PC-3 (cell line): ENCODE results near the gene NHP2. TPM values are rescaled to one million over a fixed set of nuclear protein-coding genes. Genes with fewer than 3 reads are reported as not detected.

Source experiments
- ATAC-seq: fragments of 200-7000 bp; cut with Tn5 transposase; 2 replicates; pipeline ENCODE4 v1.9.1; 2020; ENCODE audit warnings: mild to moderate bottlenecking, moderate library complexity
- BruUV-seq: library from RNA; stranded (reverse); fragments of 400-500 nt; replicated peaks from 2 replicates; lab custom pipeline; 2021; lab: Mats Ljungman, UMichigan
- CTCF ChIA-PET: fragments of 300-600 bp; sonication (Branson Sonifier 250); formaldehyde crosslinking; loops from one replicate; lab custom pipeline; 2022; ENCODE audit warnings: antibody characterized with exemption; lab: Charles Lee
- POLR2A ChIA-PET: fragments of 300-600 bp; sonication (Branson Sonifier 250); formaldehyde crosslinking; loops from one replicate; lab custom pipeline; 2022; ENCODE audit warnings: antibody characterized with exemption; ENCODE audit not compliant: unreplicated experiment; lab: Charles Lee
- DNase-seq: peaks from one replicate; pipeline ENCODE4 v3.0.0-alpha.2; 2015
- H2AFZ ChIP-seq: fragments of 300-600 bp; sonication (generic); 2 replicates; pipeline ENCODE4 v1.6.0; 2016; ENCODE audit warnings: antibody characterized with exemption, low read length
- H3F3A ChIP-seq: fragments of 300-600 bp; sonication (generic); one replicate; pipeline ENCODE4 v1.6.0; 2017; ENCODE audit warnings: antibody characterized with exemption, low read length, control low read depth, mild to moderate bottlenecking; ENCODE audit not compliant: unreplicated experiment
- H3K27ac ChIP-seq: fragments of 300-600 bp; sonication (generic); 2 replicates; pipeline ENCODE4 v1.5.1; 2016; ENCODE audit warnings: mild to moderate bottlenecking, low read length
- H3K27me3 ChIP-seq: fragments of 300-600 bp; sonication (generic); 2 replicates; pipeline ENCODE4 v1.6.1; 2016; ENCODE audit warnings: low read length, mixed read lengths
- H3K36me3 ChIP-seq: fragments of 300-600 bp; sonication (generic); 2 replicates; pipeline ENCODE4 v1.6.1; 2016; ENCODE audit warnings: low read depth, mixed run types, low read length, mixed read lengths
- H3K4me1 ChIP-seq: fragments of 300-600 bp; sonication (generic); 2 replicates; pipeline ENCODE4 v1.5.1; 2016; ENCODE audit warnings: low read length; ENCODE audit not compliant: insufficient read depth
- H3K4me2 ChIP-seq: fragments of 300-600 bp; sonication (generic); 2 replicates; pipeline ENCODE4 v1.6.0; 2016; ENCODE audit warnings: low read length
- H3K4me3 ChIP-seq: fragments of 300-600 bp; sonication (generic); 2 replicates; pipeline ENCODE4 v1.5.1; 2016; ENCODE audit warnings: mild to moderate bottlenecking, low read length, mixed read lengths
- H3K79me2 ChIP-seq: fragments of 300-600 bp; sonication (generic); 2 replicates; pipeline ENCODE4 v1.6.1; 2017; ENCODE audit warnings: low read length, mixed read lengths
- H3K9ac ChIP-seq: fragments of 300-600 bp; sonication (generic); 2 replicates; pipeline ENCODE4 v1.6.0; 2016; ENCODE audit warnings: mild to moderate bottlenecking, low read length
- H3K9me2 ChIP-seq: fragments of 300-600 bp; sonication (generic); replicated peaks from 2 replicates; pipeline ENCODE4 v1.6.1; 2016; ENCODE audit warnings: mixed run types, low read length, mixed read lengths
- H3K9me3 ChIP-seq: fragments of 300-600 bp; sonication (generic); 2 replicates; pipeline ENCODE4 v1.6.1; 2016; ENCODE audit warnings: low read length, mixed read lengths
- H4K20me1 ChIP-seq: fragments of 300-600 bp; sonication (generic); 2 replicates; pipeline ENCODE4 v1.6.1; 2016; ENCODE audit warnings: low read length, mixed read lengths
- CTCF ChIP-seq: fragments of 300-600 bp; sonication (generic); conservative IDR thresholded peaks from 2 replicates; pipeline ENCODE4 v1.5.1; 2017; ENCODE audit warnings: antibody characterized with exemption, low read depth, mild to moderate bottlenecking, low read length
- EZH2 ChIP-seq: fragments of 300-600 bp; sonication (generic); IDR thresholded peaks from one replicate; pipeline ENCODE4 v1.6.1; 2017; ENCODE audit warnings: antibody characterized with exemption, mild to moderate bottlenecking, low read length; ENCODE audit not compliant: unreplicated experiment
- EZH2phosphoT487 ChIP-seq: fragments of 300-600 bp; sonication (generic); IDR thresholded peaks from 2 replicates; pipeline ENCODE4 v1.6.1; 2018; ENCODE audit warnings: mild to moderate bottlenecking, antibody characterized with exemption, low read length, borderline replicate concordance
- intact Hi-C: fragments of 100-400 bp; cut with micrococcal nuclease; formaldehyde crosslinking; loops from 2 replicates; pipeline ENCODE4 v1.9.0; 2023
- total RNA-seq: library from RNA; depleted of rRNA; stranded (reverse); fragments of >200 nt; gene quantifications from 2 replicates; pipeline ENCODE4 v1.2.3, GENCODE V29; 2014

NHP2 gene
- total RNA-seq, 1 experiment from 2014 or later = 649 TPM

- intact Hi-C loops = no loop called here
- no peaks in the 10 kb centered on the region for H3K9me3 ChIP-seq
- peaks cover 31% of the 10 kb centered on the region for H3K36me3 ChIP-seq
- H3K27ac ChIP-seq = no peak overlapping the region
- H3K4me1 ChIP-seq = peaks cover 14% of the 10 kb centered on the region
- H3K9me2 ChIP-seq = no peaks in the 10 kb centered on the region
- CTCF ChIA-PET = no interaction called here
- H3F3A ChIP-seq = no peaks in the 10 kb centered on the region
- no peaks in the 10 kb centered on the region for H3K79me2 ChIP-seq
- H3K4me3 ChIP-seq = no peak overlapping the region
- ATAC-seq = no peak
- POLR2A ChIA-PET = no interaction called here
- no peaks in the 10 kb centered on the region for H3K27me3 ChIP-seq
- no TSS peak for BruUV-seq
- no peak overlapping the region for H2AFZ ChIP-seq
- TF ChIP-seq EZH2phosphoT487 = no peak
- no peak for TF ChIP-seq CTCF
- no peak for TF ChIP-seq EZH2
- no peak for DNase-seq
- H3K9ac ChIP-seq = no peak overlapping the region
- no peak overlapping the region for H3K4me2 ChIP-seq
- H4K20me1 ChIP-seq = no peaks in the 10 kb centered on the region
Measured at GRCh38 chr5:178142642-178143041, 11.0 kb downstream of the NHP2 start.

- no peak for TF ChIP-seq EZH2phosphoT487
- TF ChIP-seq EZH2 = no peak
- no peak for TF ChIP-seq CTCF
- no peaks in the 10 kb centered on the region for H3K9me2 ChIP-seq
- DNase-seq = no peak
- no peak overlapping the region for H2AFZ ChIP-seq
- H3K4me3 ChIP-seq = no peak overlapping the region
- ChIA-PET POLR2A (no interaction called here), CTCF (interaction anchor here (1.1 kb wide), 1 partner anchor 66 kb away, joined by 5 read pairs; no protein-coding TSS in a partner anchor)
- intact Hi-C loops = no loop called here
- no peak overlapping the region for H3K27ac ChIP-seq
- ATAC-seq = no peak
- H4K20me1 ChIP-seq = no peaks in the 10 kb centered on the region
- peaks cover 23% of the 10 kb centered on the region; the same call in 1 of the 2 replicates for H3K36me3 ChIP-seq
- no peak overlapping the region for H3K9ac ChIP-seq
- no peaks in the 10 kb centered on the region for H3K9me3 ChIP-seq
- no peaks in the 10 kb centered on the region for H3K27me3 ChIP-seq
- no peaks in the 10 kb centered on the region for H3F3A ChIP-seq
- H3K79me2 ChIP-seq = no peaks in the 10 kb centered on the region
- H3K4me2 ChIP-seq = no peak overlapping the region
- H3K4me1 ChIP-seq = peaks cover 6% of the 10 kb centered on the region
- BruUV-seq = no TSS peak
Measured at GRCh38 chr5:178141550-178141949, 12.1 kb downstream of the NHP2 start.

- Histone ChIP-seq H2AFZ (no peak overlapping the region), H3K9ac (no peak overlapping the region), H3K9me2 (no peaks in the 10 kb centered on the region), H3K27me3 (no peaks in the 10 kb centered on the region), H3K79me2 (peaks cover 6% of the 10 kb centered on the region; the same call in 1 of the 2 replicates), H3K4me1 (no peaks in the 10 kb centered on the region), H3K4me2 (no peak overlapping the region), H3K9me3 (no peaks in the 10 kb centered on the region), H3K36me3 (peaks cover 14% of the 10 kb centered on the region; the same call in 1 of the 2 replicates), H4K20me1 (no peaks in the 10 kb centered on the region), H3F3A (no peaks in the 10 kb centered on the region), H3K4me3 (no peak overlapping the region), H3K27ac (no peak overlapping the region)
- ChIA-PET CTCF (no interaction called here), POLR2A (no interaction called here)
- no peak for DNase-seq
- no TSS peak for BruUV-seq
- intact Hi-C loops = no loop called here
- TF ChIP-seq EZH2phosphoT487 (no peak), EZH2 (no peak), CTCF (no peak)
- ATAC-seq = no peak
Measured at GRCh38 chr5:178137991-178138390, 15.7 kb downstream of the NHP2 start.
